GM13976 (cell line): ENCODE measurements around the gene SHOC2.

Experiments used
- DNase-seq: peaks from one replicate; pipeline ENCODE4 v3.0.0; 2012; ENCODE audit warnings: low spot score
- in situ Hi-C: fragments of 300-500 bp; cut with MboI; formaldehyde crosslinking; loops from one replicate; pipeline ENCODE4 v1.12.0; 2022; ENCODE audit warnings: low sequenced_read_pairs, mixed read lengths, inconsistent platforms; ENCODE audit not compliant: unreplicated experiment
- TF ChIP-seq, protein P1 (sequence below): IDR thresholded peaks from 2 replicates; pipeline ENCODE4 v1.5.1; 2012; ENCODE audit warnings: borderline replicate concordance, mild to moderate bottlenecking; ENCODE audit not compliant: insufficient read depth; ENCODE audit errors: extremely low read depth, missing control alignments, control extremely low read depth

The SHOC2 gene

DNA sequence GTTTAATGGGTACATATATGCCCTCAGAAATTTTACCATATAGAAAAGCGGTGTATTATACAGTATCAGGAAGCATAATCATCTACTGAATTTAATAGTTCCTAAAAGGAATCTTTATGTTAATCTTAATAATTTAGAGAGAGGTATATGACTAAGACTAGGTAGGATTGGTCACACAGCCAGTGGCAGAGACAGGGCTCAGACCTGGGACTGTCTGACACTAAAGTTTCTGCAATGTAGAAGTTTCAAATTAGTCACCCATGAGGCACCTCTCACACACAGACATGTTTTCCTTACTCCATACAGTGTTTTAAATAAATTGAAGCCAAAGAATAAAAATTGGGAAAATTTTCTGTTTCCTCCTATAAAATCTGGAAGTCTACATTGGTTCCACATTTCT lies 84.6 kb downstream of the SHOC2 start:
- no peak for DNase-seq
- TF ChIP-seq, protein P1, sequence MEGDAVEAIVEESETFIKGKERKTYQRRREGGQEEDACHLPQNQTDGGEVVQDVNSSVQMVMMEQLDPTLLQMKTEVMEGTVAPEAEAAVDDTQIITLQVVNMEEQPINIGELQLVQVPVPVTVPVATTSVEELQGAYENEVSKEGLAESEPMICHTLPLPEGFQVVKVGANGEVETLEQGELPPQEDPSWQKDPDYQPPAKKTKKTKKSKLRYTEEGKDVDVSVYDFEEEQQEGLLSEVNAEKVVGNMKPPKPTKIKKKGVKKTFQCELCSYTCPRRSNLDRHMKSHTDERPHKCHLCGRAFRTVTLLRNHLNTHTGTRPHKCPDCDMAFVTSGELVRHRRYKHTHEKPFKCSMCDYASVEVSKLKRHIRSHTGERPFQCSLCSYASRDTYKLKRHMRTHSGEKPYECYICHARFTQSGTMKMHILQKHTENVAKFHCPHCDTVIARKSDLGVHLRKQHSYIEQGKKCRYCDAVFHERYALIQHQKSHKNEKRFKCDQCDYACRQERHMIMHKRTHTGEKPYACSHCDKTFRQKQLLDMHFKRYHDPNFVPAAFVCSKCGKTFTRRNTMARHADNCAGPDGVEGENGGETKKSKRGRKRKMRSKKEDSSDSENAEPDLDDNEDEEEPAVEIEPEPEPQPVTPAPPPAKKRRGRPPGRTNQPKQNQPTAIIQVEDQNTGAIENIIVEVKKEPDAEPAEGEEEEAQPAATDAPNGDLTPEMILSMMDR: no peak
- in situ Hi-C loops: no loop called here

DNA sequence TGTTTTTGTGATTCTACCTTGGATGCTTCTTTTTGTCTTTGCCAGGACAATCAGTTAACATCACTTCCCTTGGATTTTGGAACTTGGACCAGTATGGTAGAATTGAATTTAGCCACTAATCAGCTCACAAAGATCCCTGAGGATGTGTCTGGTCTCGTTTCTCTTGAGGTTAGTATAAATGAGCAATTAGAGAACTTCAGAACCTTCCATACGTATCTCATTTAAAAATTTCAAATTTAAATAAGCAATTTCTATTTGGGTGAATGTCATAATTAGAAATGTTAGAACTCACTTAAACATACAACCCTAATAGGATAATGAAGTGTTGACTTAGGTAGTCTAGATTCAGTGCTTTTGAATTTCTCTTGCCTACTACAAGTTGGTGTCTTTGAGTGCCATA lies 88.1 kb downstream of the SHOC2 start:
- TF ChIP-seq, protein P1: no peak
- no peak for DNase-seq
- in situ Hi-C loops: no loop called here

DNA sequence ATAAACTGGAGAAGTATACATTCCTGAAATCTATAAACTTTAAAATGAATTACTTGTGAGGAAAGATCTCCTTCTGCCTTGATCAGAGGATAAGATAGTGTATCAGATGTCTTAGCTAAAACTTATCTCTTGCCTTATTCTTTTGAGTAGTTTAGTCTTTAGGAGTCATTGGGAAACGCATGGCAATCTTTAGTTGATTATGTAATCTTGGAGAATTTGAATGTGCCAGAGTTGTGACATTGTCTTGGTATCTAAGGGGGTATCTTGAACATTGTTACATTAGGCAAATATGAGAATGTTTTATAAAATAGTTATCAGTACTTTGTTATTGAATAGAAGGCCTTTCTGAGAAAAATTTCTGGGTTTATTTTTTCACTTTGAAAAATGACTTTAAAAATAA lies 95.8 kb downstream of the SHOC2 start:
- in situ Hi-C loops: no loop called here
- TF ChIP-seq, protein P1: no peak
- DNase-seq: no peak

DNA sequence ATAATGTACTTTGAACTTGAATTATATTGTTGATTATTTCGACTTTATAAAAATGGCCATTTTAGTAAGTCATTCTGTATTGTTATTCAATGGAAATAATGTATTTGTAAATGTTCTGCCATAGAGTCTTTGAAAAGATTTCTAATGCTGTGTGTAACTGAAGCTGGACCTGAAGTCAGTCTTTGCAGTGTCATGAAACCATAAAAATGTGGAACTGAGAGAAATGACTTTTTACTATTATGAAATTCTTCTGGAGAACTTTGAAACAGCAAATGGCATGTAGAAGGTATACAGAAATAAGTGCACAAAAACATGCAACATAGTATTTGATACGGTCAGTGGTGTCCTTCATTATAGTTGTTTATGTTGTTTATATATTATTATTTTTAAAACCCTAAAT lies 97.7 kb downstream of the SHOC2 start:
- in situ Hi-C loops: no loop called here
- no peak for DNase-seq
- TF ChIP-seq, protein P1: no peak

DNA sequence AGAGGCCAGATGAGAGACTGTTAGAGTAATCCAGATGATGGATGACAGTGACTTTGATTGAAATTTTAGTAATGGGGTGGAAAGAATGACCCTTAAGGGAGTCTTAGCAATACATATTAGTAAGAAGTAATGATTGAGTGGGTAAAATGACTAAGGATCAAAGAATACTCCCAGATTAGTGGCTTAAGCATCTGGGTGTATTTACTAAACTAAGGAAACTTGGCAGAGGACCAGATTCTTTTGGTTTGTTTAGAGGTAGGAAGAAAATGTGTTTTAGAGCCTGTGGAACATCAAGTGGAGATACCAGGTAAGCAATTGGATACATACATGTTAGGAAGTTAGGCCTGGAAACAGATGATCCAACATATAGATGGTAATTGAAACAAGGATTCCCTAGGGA lies 98.6 kb downstream of the SHOC2 start:
- in situ Hi-C loops: no loop called here
- DNase-seq: no peak
- TF ChIP-seq, protein P1: no peak

DNA sequence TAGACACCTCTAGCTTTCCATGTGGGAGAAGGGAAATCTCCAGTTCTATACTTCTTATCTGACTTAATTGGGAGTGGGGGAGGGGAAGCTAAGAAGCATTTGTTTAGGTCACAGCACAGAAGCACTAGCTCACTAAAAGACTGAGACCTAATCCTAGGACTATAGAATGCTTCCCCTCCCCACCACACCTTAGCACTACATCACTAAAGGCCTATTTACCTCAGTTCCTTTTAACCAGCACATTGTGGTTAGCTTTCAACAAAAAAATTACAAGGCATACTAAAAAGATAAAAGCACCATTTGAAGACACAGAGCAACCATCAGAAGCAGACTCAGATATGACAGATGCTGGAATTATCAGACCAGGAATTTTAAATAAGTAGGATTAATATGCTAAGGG lies 103.7 kb downstream of the SHOC2 start:
- TF ChIP-seq, protein P1: no peak
- no peak for DNase-seq
- in situ Hi-C loops: no loop called here

DNA sequence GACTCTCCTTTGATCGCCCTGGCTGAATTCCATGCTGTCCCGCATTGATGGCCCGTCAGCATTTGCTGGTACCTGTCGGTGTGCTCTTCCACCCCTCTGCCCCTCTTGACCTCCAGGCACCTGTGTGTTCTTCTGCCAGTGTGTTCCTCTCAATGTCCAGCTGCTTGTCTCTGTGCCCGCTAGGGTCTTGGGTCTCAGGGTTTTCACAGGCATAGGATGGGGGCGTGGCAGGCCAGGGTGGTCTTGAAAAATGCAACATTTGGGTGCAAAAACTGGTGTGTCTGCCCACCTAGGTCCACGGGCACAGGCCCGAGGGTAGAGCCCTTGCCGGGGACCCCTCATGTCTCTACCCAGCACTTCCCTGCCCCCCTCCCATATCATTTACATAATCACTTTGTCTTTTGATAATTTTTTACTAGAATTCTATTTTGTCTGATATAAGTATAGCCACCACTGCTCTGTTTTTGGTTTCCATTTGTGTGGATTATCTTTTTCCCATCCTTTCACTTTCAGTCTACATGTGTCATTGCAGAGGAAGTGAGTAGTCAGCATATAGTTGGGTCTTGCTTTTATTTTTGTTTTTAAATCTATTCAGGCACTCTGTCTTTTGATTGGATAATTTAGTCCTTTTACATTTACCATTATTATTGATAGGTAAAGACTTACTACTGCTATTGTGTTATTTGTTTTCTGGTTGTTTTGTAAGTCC lies 110.8 kb downstream of the SHOC2 start:
- TF ChIP-seq, protein P1: no peak
- in situ Hi-C loops: no loop called here
- no peak for DNase-seq
